HFF-Myc (cell line): ENCODE measurements around the gene TCERG1L.

Experiments
- DNase-seq: peaks from one replicate; pipeline ENCODE4 v3.0.0-alpha.2; 2011; ENCODE audit warnings: low read depth; ENCODE audit errors: extremely low read depth
- H3K4me3 ChIP-seq: replicated peaks from 2 replicates; pipeline ENCODE4 v1.5.1; 2011; ENCODE audit warnings: low read depth, mild to moderate bottlenecking, control low read depth, low read length
- CTCF ChIP-seq: IDR thresholded peaks from 2 replicates; pipeline ENCODE4 v1.5.1; 2012; ENCODE audit warnings: mild to moderate bottlenecking, low read depth, low read length, control low read depth; ENCODE audit errors: missing control alignments

TCERG1L gene

DNA sequence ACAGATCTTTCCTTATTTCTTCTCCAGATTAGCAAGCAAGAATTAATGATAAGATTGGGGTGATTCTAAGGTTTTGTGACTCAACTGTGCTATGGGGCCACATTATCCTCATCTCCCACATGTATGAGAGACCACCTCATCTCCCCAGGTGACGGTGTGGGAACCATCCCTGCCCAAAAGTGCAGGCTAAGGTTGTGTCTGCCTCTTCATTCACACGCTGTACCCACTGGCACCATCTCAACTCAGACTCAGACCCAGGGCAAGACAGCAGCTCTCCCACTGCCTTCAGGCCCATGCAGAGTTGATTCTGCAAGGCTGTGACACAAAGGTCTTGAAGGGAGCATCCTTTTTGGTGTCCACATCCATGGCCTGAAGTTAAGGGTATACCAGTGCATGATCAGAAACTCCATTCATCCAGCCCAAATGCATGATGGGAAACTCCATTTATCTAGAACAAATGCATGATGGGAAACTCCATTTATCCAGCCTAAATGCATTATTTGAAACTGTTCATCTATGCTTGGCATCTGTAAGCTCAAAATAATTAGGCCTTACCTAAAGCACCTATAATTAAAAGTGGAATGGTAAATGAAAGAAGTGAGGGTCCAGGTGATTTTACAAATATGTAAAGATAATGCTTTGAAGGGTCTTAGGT lies 99.4 kb downstream of the TCERG1L start:
- no peak for TF ChIP-seq CTCF
- H3K4me3 ChIP-seq: no peak overlapping the region
- DNase-seq: no peak

- no peak for DNase-seq
- TF ChIP-seq CTCF: no peak
Observed at GRCh38 chr10:131211559-131211958, 100.0 kb downstream of the TCERG1L start.

GRCh38 chr10:131211146-131211545 lies 100.4 kb downstream of the TCERG1L start:
- no peak overlapping the region for H3K4me3 ChIP-seq
- TF ChIP-seq CTCF: no peak
- DNase-seq: no peak

More at GRCh38 chr10:131211559-131211958, 100.0 kb downstream of the TCERG1L start:
- H3K4me3 ChIP-seq: no peak overlapping the region

- no peak for DNase-seq
- TF ChIP-seq CTCF: no peak
- H3K4me3 ChIP-seq: no peak overlapping the region
Observed at GRCh38 chr10:131210181-131210580, 101.3 kb downstream of the TCERG1L start.

GRCh38 chr10:131207584-131208532 lies 103.7 kb downstream of the TCERG1L start:
- no peak for TF ChIP-seq CTCF
- no peak for DNase-seq
- no peak overlapping the region for H3K4me3 ChIP-seq

DNA sequence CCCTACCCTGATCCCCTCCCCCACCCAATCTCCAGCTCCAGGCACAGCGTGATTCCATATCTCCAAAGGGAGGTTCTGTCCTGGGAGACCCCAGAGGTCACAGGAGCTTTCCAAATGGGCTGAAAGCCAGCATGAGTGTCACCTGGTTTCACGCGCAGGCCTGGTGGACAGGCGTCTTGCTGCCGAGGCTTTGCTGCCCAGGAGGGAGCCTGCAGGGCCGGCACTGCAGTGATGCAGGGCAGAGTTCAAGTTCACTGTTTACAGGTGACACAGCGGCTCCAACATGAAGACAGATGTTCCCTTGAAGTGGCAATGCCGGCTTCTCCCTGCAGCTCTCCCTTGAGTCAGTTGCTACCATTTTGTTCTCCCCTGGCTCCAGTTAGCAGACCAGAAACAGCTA lies 104.3 kb downstream of the TCERG1L start:
- TF ChIP-seq CTCF: no peak
- H3K4me3 ChIP-seq: no peak overlapping the region
- DNase-seq: no peak
